Measurements from ENCODE around the gene CSF2.

Gene CSF2

DNA sequence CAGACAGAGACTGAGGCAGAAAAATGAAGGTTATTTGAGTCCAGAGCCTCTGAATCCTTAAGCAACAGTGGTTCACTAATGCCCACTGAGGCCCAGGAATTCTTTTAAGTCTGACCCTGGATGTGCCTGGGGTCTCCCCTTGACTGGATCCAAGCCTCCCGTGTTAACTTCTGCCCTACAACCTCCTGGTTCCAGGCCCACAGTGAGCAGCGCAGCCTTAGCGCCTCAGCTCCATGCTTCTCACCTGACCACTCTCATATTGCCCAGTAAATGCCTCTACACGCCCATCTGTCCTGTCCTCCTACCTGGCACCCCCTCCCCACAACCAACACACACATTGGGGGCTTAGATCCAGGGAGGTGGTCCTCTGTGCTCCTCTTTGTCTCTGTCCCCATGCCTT is 6.7 kb upstream of the CSF2 start:
- in situ Hi-C loops (cut with MboI; ENCODE audit: low sequenced_read_pairs), result loop anchor here (25.0 kb wide), 1 partner anchor 120 kb away; no protein-coding TSS in a partner anchor

DNA sequence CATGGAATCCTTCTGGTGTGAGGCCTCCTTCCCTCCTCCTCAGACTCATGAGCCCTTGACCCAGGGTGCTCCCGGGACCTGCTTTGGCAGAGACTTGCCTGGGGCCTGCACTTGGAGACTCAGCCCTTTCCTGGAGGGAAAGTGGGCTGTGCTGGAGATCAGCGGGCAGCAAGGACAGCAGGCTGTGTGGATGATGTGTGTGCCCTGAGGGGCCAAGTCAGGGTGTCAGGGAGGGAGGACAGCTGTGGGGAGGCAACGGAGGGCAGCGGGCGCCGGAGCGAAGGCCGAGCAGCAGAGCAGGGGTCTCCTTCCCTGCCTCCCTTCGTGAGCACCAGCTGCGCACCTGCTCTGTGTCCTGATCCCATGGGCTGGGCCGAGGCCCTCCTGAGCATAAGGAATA is 6.1 kb upstream of the CSF2 start:
- in situ Hi-C loops (cut with MboI; ENCODE audit: low sequenced_read_pairs), result loop anchor here (25.0 kb wide), 1 partner anchor 120 kb away; no protein-coding TSS in a partner anchor

DNA sequence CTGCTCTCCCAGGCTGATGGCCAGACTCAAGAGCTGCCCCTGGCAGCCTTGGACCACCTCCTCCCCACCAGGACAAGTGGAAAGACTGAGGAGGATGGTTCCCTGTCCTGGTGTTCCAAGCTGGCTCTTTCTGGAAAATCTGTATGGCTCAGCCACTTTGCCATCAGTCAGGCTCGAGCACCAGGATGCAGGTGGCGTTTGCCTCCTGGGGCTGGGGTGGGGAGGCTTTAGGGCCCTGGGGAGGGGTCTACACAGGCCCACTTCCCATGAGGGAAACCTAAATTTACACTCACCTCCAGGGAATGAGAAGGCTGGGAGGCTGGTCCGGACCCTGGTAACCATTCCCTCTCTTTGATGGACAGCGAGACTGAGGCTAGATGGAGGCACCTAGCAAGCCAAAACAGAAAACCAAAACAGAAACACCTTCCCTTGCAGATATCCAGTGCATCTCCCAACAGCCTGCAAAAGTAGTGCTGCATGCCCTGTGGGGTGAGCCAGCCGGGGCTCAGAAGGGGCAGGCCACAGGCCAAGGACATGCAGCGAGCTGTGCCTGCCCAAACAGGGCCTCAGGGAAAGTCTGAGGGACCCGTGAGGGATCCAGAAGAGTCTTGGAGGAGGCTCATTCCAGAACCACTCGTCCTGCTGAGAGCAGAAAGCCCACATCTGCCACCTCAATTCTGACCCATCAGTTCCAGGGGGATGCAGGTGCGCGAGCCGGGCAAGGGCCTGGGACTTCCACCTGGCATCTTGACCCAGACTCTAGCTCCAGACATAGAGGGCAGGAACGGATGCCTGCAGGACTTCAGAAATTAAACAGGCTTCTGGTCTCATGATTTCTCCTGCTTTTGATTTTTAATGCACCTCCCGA is 5.4 kb upstream of the CSF2 start:
- in situ Hi-C loops (cut with MboI; ENCODE audit: low sequenced_read_pairs), result loop anchor here (25.0 kb wide), 1 partner anchor 119 kb away; no protein-coding TSS in a partner anchor

DNA sequence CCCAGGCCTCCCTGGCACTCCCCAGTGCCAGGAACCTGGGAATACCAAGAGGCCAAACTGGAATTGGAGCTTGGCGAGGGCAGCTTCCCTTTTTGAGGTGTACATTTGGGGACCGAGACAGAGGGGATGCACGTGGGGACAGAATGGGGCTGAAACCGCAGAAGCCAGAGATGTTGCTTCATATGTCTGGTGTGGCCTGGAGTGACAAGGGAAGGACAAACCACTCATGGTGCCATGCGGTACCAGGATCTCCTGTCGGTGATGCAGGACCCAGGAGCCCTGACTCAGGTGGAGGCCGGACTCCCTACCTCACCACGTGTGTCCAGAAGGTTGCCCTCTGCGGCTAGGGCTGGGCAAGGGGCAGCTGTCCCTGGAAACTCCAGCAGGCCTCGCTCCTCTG is 4.0 kb upstream of the CSF2 start:
- in situ Hi-C loops (cut with MboI; ENCODE audit: low sequenced_read_pairs), result loop anchor here (25.0 kb wide), 1 partner anchor 118 kb away; no protein-coding TSS in a partner anchor

DNA sequence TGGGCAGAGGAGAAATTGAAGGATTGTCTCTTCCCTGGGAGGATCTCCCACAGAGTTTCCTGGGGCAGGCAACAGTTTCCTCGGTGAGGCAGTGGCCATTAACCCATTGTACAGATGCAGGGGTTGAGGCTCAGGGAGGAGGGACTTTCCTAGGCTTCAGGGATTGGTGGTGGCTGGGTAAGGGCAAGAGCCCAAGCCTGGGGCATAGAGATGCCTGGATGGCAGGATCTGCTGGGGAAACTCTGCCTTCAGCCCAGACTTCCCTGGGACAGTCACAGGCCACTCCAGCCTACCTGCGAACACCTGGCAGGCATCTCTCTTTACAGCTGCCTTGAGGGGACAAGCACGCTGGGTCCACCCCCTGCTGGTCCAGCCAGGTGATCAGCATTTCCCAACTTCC is 3.6 kb upstream of the CSF2 start:
- in situ Hi-C loops (cut with MboI; ENCODE audit: low sequenced_read_pairs), result loop anchor here (25.0 kb wide), 1 partner anchor 117 kb away; no protein-coding TSS in a partner anchor

DNA sequence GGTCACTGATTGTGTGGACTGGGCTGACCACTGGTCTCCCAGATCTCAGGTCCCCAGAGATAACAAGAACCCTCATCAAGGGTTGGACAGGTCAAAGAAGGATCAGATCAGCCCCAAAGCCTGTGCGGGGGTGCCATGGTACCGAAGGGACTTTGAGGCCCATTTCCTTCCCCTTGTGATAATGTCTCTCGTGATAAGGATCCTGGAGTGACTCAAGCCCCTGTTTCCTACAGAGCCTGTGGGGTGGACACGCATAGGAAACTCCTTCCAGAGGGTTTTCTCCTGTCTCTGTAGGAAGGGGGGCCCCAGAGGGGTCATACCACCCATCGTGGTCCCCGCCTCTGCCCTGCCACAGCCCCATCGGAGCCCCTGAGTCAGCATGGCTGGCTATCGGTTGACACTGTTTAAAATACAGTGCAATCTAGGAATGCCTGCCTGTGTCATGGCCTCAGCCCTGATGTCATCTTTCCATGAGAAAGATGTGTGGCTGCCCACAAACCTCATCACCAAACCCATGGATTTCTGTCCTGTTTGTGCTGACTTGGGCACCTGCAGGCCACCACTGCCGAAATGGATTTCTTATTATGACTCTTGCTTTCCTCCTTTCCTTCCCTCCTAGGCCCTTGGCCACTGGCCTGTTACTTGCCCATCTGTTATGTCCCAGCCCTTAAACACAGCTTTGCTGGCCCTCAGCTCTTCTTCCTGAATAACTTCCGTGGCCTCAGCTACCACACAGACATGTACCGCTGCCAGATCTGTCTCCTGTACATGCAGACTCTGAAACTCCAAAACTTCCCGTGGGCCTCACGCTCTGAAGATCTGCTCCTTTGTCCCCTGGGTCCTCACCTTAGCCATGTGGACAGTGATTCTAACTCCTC is 2.9 kb upstream of the CSF2 start:
- in situ Hi-C loops (cut with MboI; ENCODE audit: low sequenced_read_pairs), result loop anchor here (25.0 kb wide), 1 partner anchor 117 kb away; no protein-coding TSS in a partner anchor

DNA sequence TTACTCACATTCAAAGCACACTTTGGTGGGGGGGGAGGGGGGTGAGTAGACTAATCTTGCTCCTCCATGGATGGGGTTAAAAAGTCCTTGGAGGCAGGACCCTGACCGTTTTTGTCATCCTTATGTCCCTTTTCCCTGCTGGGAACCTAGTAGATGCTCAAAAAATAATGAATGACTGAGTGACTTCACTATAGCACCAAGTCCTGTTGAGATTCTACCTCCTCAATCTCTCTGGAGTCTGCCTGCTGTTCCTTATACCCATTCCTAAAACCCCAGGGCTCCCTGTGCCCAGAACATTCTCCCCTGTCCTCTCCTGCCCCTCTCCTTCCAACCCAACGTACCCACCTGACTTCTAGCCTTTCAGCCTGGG is 2.3 kb upstream of the CSF2 start:
- in situ Hi-C loops (cut with MboI; ENCODE audit: low sequenced_read_pairs), result loop anchor here (25.0 kb wide), 1 partner anchor 116 kb away; no protein-coding TSS in a partner anchor

DNA sequence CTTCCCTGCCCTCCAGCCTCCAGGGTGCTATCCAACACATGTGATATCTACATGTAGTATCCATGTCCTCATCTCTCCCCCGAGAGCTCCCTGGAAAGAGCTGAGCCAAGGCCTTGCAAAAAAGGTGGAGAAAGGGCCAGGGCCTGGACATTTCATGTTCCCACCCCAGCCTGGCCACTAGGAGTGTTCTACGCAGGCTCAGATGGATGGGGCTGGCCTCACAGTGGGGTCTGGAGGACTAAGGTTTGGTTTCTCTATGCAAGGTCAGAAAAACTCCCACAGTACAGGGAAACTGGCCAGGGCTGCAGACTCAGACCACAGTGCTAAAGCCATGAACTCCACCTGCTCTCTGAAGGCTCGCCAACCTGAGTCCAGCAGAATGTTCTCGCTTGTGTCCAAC is 1.5 kb upstream of the CSF2 start:
- in situ Hi-C loops (cut with MboI; ENCODE audit: low sequenced_read_pairs), result loop anchor here (25.0 kb wide), 1 partner anchor 115 kb away; no protein-coding TSS in a partner anchor

DNA sequence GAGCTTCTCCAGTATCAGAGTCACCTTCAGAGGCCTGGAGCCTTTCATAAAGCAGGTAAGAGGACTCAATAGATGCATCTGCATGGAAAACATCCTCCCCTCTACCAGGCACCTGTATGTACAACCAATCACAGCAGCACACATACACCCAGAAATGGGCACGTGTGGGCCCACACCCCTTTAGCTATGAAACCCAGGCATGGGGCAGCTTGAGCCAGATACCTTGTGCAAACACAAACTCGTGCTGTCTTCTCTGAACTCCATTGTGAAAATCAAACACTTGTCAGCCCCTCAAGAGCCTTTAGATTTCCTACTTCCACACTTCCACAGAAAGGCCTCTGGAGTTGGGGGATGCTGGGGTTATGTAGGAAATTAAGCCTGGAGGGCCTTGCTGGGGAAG is 1.1 kb upstream of the CSF2 start:
- in situ Hi-C loops (cut with MboI; ENCODE audit: low sequenced_read_pairs), result loop anchor here (25.0 kb wide), 1 partner anchor 115 kb away; no protein-coding TSS in a partner anchor

DNA sequence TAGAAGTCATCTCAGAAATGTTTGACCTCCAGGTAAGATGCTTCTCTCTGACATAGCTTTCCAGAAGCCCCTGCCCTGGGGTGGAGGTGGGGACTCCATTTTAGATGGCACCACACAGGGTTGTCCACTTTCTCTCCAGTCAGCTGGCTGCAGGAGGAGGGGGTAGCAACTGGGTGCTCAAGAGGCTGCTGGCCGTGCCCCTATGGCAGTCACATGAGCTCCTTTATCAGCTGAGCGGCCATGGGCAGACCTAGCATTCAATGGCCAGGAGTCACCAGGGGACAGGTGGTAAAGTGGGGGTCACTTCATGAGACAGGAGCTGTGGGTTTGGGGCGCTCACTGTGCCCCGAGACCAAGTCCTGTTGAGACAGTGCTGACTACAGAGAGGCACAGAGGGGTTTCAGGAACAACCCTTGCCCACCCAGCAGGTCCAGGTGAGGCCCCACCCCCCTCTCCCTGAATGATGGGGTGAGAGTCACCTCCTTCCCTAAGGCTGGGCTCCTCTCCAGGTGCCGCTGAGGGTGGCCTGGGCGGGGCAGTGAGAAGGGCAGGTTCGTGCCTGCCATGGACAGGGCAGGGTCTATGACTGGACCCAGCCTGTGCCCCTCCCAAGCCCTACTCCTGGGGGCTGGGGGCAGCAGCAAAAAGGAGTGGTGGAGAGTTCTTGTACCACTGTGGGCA is 642 bp downstream of the CSF2 start:
- in situ Hi-C loops (cut with MboI; ENCODE audit: low sequenced_read_pairs), result loop anchor here (25.0 kb wide), 1 partner anchor 113 kb away; no protein-coding TSS in a partner anchor

DNA sequence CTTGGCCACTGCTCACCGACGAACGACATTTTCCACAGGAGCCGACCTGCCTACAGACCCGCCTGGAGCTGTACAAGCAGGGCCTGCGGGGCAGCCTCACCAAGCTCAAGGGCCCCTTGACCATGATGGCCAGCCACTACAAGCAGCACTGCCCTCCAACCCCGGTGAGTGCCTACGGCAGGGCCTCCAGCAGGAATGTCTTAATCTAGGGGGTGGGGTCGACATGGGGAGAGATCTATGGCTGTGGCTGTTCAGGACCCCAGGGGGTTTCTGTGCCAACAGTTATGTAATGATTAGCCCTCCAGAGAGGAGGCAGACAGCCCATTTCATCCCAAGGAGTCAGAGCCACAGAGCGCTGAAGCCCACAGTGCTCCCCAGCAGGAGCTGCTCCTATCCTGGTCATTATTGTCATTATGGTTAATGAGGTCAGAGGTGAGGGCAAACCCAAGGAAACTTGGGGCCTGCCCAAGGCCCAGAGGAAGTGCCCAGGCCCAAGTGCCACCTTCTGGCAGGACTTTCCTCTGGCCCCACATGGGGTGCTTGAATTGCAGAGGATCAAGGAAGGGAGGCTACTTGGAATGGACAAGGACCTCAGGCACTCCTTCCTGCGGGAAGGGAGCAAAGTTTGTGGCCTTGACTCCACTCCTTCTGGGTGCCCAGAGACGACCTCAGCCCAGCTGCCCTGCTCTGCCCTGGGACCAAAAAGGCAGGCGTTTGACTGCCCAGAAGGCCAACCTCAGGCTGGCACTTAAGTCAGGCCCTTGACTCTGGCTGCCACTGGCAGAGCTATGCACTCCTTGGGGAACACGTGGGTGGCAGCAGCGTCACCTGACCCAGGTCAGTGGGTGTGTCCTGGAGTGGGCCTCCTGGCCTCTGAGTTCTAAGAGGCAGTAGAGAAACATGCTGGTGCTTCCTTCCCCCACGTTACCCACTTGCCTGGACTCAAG is 1.5 kb downstream of the CSF2 start:
- in situ Hi-C loops (cut with MboI; ENCODE audit: low sequenced_read_pairs), result loop anchor here (25.0 kb wide), 1 partner anchor 112 kb away; no protein-coding TSS in a partner anchor

DNA sequence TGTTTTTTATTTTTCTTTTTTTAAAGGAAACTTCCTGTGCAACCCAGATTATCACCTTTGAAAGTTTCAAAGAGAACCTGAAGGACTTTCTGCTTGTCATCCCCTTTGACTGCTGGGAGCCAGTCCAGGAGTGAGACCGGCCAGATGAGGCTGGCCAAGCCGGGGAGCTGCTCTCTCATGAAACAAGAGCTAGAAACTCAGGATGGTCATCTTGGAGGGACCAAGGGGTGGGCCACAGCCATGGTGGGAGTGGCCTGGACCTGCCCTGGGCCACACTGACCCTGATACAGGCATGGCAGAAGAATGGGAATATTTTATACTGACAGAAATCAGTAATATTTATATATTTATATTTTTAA is 2.1 kb downstream of the CSF2 start:
- in situ Hi-C loops (cut with MboI; ENCODE audit: low sequenced_read_pairs), result no loop called here

DNA sequence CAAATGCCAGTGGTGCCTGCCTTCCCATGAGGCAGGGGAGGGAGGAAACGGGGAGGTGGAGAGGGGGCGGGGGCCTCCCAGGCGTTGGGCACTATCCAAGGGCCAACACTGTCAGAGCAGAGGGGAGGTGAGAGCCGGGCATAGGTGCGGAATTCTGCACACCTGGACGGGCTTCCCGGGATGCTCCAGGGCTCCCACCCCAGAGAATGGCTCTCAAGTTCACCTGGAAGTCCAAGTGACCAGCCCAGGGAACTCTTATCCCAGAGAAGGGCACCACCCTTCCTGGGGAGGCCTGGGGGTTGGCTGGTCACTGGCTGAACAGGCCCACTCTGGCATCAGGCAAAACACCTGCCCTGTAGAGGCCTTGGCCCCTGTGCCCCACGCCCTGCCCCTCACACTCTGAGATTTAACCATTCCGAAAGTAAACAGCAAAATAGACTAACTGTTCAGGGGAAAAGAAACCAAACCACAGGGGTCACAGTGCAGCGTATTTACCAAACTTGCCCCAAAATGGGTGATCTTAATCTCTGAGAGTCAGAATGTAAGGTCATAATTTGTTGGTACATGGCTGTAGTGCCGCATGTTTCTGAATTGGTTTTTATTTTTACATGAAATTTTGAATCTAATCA is 2.7 kb downstream of the CSF2 start:
- in situ Hi-C loops (cut with MboI; ENCODE audit: low sequenced_read_pairs), result no loop called here

DNA sequence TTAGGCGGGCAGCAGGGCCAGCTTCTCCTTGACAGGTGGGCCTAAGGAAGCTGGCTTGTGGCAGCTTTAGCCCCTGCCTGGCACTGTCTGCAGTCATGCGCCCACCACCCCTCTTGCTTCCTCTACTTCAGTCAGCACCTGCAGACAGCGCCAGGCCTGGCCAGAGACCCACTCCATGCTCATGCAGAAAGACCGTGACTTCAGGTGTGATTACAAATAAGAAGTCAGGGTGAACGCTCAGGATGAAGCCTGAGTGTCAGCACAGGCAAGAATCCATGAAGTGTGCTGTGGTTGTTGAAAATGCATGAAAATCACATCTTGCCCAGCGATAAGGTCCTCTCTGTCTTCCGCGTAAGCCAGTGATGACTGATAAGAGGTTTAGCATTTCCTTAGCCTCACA is 3.4 kb downstream of the CSF2 start:
- in situ Hi-C loops (cut with MboI; ENCODE audit: low sequenced_read_pairs), result no loop called here

DNA sequence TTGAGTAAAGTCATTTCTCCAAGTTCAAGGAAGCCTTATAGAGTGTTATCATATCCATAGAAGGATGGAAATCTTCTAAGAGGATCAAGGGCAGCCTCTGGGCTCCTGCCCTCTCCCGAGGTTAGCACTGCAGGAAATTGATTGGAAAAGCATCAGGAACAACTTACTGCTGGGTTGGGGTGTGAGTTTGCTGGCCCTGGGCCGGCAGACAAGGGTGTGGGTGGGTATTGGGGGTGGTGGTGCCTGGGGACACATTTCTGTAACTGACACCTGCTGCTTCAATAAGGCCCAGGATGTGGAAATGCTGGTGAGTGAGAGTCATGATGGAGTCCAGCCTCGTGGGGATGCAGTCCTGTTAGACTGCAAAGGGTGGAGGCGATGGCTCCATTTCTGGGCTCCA is 5.5 kb downstream of the CSF2 start:
- in situ Hi-C loops (cut with MboI; ENCODE audit: low sequenced_read_pairs), result no loop called here

DNA sequence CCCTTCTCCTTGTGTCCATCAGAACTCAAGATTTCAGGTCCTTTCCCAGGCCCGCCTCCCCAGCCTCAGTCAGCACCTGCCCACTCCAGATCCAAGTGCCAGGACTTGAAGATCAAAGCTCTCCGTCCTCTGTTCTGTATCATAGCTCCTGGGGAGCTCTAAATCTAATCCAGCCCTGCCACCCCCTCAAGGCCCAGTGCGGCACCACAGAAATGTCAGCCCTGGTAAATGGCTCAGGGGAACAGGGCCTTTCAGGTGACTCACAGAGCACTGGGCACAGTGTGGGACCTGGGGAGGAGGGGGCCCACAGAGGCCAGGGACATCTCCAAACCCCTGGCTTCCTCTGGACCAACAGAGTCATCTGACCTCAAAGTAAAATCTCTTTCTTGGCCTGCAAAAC is 6.0 kb downstream of the CSF2 start:
- in situ Hi-C loops (cut with MboI; ENCODE audit: low sequenced_read_pairs), result no loop called here

DNA sequence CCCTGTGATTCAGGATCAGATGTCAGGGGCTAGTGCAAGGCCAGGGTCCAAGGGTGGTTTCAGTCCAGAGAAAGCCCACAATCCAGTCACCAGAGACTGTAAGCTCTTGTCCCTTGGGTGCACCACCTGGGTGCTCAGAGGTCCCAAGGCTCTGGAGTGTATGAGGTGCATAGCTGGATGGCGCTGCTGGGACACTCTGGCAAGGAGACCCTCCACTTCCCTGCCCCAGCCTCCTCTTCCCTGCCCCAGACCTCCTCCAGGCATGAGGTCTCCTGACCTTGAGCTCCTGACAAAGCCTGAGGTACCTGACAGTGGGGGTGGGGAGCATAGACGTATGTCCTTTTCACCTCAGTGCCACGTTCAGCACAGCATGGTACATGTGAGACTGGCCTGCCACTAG is 7.0 kb downstream of the CSF2 start:
- in situ Hi-C loops (cut with MboI; ENCODE audit: low sequenced_read_pairs), result no loop called here

DNA sequence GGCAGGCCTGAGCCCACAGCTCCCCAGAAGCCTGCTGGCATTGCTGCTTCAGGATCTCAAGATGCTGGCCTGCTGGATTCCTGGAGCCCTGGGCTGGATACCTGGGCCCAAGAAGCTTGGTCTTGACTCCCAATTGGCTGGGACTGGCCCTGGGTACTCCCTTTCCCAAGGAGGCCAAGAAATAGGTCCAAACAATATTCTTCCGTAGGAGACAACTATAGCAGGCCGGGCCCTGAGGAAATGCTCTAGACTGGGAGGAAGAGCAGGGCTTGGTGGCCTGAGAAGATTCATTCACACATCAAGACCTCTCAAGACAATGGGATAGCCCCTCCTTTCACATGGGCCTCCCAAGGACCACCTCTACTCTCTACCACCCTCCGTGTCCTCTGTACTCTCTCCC is 7.9 kb downstream of the CSF2 start:
- in situ Hi-C loops (cut with MboI; ENCODE audit: low sequenced_read_pairs), result no loop called here

DNA sequence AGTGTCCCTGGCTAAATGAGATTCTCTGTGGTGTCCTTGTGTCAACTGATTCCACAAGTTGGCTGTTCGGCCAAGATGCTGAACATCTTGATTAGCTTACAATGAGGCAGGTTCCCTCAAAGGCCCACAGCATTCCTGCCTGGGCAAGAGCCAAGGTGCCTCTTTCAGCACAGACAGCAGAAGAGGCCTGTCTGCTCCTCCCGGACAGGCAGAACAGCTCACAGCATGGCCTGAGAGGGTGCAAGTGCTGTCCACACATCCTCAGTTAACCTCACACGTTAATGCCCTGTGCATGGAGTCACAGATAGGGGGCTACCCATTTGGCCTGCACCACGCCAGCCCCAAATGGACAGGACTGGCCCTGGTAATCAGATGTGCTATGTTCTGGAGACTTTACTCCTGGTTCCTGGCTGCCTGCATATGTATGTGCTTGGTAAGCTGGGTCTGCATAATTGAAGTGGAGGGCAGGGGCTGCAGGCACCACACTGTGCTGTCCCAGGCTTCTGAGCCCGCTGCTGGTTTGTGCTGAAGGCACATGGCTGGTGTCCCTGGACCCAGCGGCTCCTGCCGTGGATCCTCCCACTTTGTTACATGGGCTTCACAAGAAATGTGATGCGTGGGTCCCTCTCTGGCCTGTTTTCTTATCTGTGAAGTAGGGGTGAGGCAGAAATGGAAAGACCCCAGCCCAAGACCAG is 8.9 kb downstream of the CSF2 start:
- in situ Hi-C loops (cut with MboI; ENCODE audit: low sequenced_read_pairs), result no loop called here
